ENCODE results near the gene OR10H1. TPM values are rescaled to one million over a fixed set of nuclear protein-coding genes. Genes with fewer than 3 reads are reported as not detected.
"Not testable (repeated sequence)": the region's sequence is repeated elsewhere in the genome, so short reads cannot be mapped to it uniquely, and the experiment has no call there.

Gene OR10H1
- total and polyA plus RNA-seq, 4 donors = under 0.01 TPM; not detected in 3

DNA sequence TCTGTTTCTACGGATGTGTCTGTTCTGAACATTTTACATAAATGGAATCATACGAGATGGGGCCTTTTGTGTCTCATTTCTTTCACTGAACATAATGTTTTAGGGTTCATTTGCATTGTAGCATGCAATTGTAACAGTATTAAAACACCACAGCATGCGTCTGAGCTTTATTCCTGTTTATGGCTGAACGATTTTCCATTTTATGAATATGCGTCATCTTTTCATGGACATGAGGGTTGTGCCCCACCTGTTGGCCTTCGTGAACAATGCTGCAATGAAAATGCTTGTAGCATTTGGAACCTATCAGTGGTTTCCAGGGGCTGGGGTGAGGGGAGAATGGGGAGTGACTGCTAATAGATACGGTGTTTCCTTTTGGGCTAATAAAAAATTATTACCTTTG, 5.1 kb downstream of the OR10H1 start:
- Histone ChIP-seq H3K36me3 (ENCODE audit: control insufficient read depth in 4 of 4, insufficient read depth in 3 of 4, low read depth in 1 of 4, low read length in 3 of 4) (no peaks in the 10 kb centered on the region), H3K4me3 (ENCODE audit: low read depth in 1 of 3, low read length in 3 of 3) (no peak overlapping the region), H3K9me3 (ENCODE audit: control insufficient read depth in 4 of 4, low read length in 3 of 4) (no peaks in the 10 kb centered on the region), H3K27me3 (ENCODE audit: control insufficient read depth in 4 of 4, insufficient read depth in 4 of 4, low read length in 3 of 4) (peaks cover 0 to 6% (median 0%) of the 10 kb centered on the region in 4 donors), H3K4me1 (ENCODE audit: control insufficient read depth in 4 of 4, insufficient read depth in 4 of 4, low read length in 3 of 4) (no peaks in the 10 kb centered on the region), H3K27ac (ENCODE audit: low read depth in 1 of 2, low read length in 2 of 2) (no peak overlapping the region), H3K9ac (ENCODE audit: low read depth in 1 of 2, low read length in 2 of 2) (no peak overlapping the region)
- no peak for DNase-seq (ENCODE audit: low spot score)
- 47% methylated on average over 7 of the region's 7 CpGs for WGBS
- TF ChIP-seq RAD21 (IDR thresholded peaks at IDR 0.05) = peak; percentile 72
- TF ChIP-seq, protein P1, sequence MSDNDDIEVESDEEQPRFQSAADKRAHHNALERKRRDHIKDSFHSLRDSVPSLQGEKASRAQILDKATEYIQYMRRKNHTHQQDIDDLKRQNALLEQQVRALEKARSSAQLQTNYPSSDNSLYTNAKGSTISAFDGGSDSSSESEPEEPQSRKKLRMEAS (IDR thresholded peaks at IDR 0.05) = no peak
- TF ChIP-seq, protein P2, sequence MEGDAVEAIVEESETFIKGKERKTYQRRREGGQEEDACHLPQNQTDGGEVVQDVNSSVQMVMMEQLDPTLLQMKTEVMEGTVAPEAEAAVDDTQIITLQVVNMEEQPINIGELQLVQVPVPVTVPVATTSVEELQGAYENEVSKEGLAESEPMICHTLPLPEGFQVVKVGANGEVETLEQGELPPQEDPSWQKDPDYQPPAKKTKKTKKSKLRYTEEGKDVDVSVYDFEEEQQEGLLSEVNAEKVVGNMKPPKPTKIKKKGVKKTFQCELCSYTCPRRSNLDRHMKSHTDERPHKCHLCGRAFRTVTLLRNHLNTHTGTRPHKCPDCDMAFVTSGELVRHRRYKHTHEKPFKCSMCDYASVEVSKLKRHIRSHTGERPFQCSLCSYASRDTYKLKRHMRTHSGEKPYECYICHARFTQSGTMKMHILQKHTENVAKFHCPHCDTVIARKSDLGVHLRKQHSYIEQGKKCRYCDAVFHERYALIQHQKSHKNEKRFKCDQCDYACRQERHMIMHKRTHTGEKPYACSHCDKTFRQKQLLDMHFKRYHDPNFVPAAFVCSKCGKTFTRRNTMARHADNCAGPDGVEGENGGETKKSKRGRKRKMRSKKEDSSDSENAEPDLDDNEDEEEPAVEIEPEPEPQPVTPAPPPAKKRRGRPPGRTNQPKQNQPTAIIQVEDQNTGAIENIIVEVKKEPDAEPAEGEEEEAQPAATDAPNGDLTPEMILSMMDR (IDR thresholded peaks at IDR 0.05; ENCODE audit: low read depth, low read length, missing input control) = peak; percentile 36

DNA sequence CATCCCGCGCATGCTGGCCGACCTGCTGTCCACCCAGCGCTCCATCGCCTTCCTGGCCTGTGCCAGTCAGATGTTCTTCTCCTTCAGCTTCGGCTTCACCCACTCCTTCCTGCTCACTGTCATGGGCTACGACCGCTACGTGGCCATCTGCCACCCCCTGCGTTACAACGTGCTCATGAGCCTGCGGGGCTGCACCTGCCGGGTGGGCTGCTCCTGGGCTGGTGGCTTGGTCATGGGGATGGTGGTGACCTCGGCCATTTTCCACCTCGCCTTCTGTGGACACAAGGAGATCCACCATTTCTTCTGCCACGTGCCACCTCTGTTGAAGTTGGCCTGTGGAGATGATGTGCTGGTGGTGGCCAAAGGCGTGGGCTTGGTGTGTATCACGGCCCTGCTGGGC, 21.2 kb downstream of the OR10H1 start:
- not testable (repeated sequence) for DNase-seq (ENCODE audit: low spot score); H3K36me3 ChIP-seq (ENCODE audit: control insufficient read depth in 4 of 4, insufficient read depth in 3 of 4, low read depth in 1 of 4, low read length in 3 of 4); H3K4me3 ChIP-seq (ENCODE audit: low read depth in 1 of 3, low read length in 3 of 3); H3K4me1 ChIP-seq (ENCODE audit: control insufficient read depth in 4 of 4, insufficient read depth in 4 of 4, low read length in 3 of 4); H3K9ac ChIP-seq (ENCODE audit: low read depth in 1 of 2, low read length in 2 of 2); H3K27ac ChIP-seq (ENCODE audit: low read depth in 1 of 2, low read length in 2 of 2); H3K9me3 ChIP-seq (ENCODE audit: control insufficient read depth in 4 of 4, low read length in 3 of 4); H3K27me3 ChIP-seq (ENCODE audit: control insufficient read depth in 4 of 4, insufficient read depth in 4 of 4, low read length in 3 of 4)
- 85% methylated on average over 17 of the region's 18 CpGs for WGBS

DNA sequence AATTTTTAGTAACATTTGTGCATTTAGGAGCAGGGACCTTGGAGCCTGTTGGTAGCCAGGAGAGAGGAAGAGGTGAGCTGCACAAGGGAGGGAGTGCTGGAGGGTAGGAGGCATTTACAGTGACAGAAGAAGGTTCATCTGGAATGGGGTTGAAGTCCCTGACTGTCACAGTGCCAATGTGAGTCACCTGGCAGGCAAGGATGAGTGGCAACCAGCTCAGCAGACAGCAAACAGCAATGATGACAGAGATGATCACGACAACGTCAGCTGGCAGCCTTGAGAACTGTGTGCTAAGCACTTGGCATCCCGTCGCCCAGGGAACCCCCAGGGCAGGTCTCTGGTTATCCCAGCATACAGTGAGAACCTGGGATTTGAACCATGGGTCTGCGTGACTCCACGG, 25.4 kb downstream of the OR10H1 start:
- Histone ChIP-seq H3K9me3 (ENCODE audit: control insufficient read depth in 4 of 4, low read length in 3 of 4) (no peaks in the 10 kb centered on the region), H3K27ac (ENCODE audit: low read depth in 1 of 2, low read length in 2 of 2) (no peak overlapping the region), H3K4me1 (ENCODE audit: control insufficient read depth in 4 of 4, insufficient read depth in 4 of 4, low read length in 3 of 4) (peaks cover 0 to 5% (median 0%) of the 10 kb centered on the region in 4 donors), H3K27me3 (ENCODE audit: control insufficient read depth in 4 of 4, insufficient read depth in 4 of 4, low read length in 3 of 4) (peaks cover 0 to 3% (median 0%) of the 10 kb centered on the region in 4 donors), H3K4me3 (ENCODE audit: low read depth in 1 of 3, low read length in 3 of 3) (no peak overlapping the region), H3K36me3 (ENCODE audit: control insufficient read depth in 4 of 4, insufficient read depth in 3 of 4, low read depth in 1 of 4, low read length in 3 of 4) (no peaks in the 10 kb centered on the region), H3K9ac (ENCODE audit: low read depth in 1 of 2, low read length in 2 of 2) (no peak overlapping the region)
- WGBS = 52% methylated on average over 6 of the region's 6 CpGs
- TF ChIP-seq, protein P1 (IDR thresholded peaks at IDR 0.05) = no peak
- TF ChIP-seq, protein P3, sequence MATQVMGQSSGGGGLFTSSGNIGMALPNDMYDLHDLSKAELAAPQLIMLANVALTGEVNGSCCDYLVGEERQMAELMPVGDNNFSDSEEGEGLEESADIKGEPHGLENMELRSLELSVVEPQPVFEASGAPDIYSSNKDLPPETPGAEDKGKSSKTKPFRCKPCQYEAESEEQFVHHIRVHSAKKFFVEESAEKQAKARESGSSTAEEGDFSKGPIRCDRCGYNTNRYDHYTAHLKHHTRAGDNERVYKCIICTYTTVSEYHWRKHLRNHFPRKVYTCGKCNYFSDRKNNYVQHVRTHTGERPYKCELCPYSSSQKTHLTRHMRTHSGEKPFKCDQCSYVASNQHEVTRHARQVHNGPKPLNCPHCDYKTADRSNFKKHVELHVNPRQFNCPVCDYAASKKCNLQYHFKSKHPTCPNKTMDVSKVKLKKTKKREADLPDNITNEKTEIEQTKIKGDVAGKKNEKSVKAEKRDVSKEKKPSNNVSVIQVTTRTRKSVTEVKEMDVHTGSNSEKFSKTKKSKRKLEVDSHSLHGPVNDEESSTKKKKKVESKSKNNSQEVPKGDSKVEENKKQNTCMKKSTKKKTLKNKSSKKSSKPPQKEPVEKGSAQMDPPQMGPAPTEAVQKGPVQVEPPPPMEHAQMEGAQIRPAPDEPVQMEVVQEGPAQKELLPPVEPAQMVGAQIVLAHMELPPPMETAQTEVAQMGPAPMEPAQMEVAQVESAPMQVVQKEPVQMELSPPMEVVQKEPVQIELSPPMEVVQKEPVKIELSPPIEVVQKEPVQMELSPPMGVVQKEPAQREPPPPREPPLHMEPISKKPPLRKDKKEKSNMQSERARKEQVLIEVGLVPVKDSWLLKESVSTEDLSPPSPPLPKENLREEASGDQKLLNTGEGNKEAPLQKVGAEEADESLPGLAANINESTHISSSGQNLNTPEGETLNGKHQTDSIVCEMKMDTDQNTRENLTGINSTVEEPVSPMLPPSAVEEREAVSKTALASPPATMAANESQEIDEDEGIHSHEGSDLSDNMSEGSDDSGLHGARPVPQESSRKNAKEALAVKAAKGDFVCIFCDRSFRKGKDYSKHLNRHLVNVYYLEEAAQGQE (IDR thresholded peaks at IDR 0.05) = no peak
- TF ChIP-seq JUND (IDR thresholded peaks at IDR 0.05) (no peak), YY1 (IDR thresholded peaks at IDR 0.05) (no peak), GABPA (IDR thresholded peaks at IDR 0.05 in 1 of 2, conservative IDR thresholded peaks at IDR 0.05 in 1 of 2) (no peak), EGR1 (IDR thresholded peaks at IDR 0.05; ENCODE audit: low read depth in 2 of 2) (no peak), NR2F2 (IDR thresholded peaks at IDR 0.05) (no peak), SP1 (IDR thresholded peaks at IDR 0.05) (no peak), RXRA (IDR thresholded peaks at IDR 0.05) (no peak), HNF4G (IDR thresholded peaks at IDR 0.05) (no peak)
- TF ChIP-seq, protein P4, sequence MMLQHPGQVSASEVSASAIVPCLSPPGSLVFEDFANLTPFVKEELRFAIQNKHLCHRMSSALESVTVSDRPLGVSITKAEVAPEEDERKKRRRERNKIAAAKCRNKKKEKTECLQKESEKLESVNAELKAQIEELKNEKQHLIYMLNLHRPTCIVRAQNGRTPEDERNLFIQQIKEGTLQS (IDR thresholded peaks at IDR 0.05) = no peak
- TF ChIP-seq, protein P5, sequence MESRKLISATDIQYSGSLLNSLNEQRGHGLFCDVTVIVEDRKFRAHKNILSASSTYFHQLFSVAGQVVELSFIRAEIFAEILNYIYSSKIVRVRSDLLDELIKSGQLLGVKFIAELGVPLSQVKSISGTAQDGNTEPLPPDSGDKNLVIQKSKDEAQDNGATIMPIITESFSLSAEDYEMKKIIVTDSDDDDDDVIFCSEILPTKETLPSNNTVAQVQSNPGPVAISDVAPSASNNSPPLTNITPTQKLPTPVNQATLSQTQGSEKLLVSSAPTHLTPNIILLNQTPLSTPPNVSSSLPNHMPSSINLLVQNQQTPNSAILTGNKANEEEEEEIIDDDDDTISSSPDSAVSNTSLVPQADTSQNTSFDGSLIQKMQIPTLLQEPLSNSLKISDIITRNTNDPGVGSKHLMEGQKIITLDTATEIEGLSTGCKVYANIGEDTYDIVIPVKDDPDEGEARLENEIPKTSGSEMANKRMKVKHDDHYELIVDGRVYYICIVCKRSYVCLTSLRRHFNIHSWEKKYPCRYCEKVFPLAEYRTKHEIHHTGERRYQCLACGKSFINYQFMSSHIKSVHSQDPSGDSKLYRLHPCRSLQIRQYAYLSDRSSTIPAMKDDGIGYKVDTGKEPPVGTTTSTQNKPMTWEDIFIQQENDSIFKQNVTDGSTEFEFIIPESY (IDR thresholded peaks at IDR 0.05) = no peak
- TF ChIP-seq, protein P2 (IDR thresholded peaks at IDR 0.05; ENCODE audit: low read depth, low read length, missing input control) = no peak
- no peak for DNase-seq (ENCODE audit: low spot score)

All from liver (tissue), 9 donors.